K562 (cell line): ENCODE data around the gene ARSA.

Experiments
- FUS ChIP-seq: fragments of 200-400 bp; formaldehyde crosslinking; optimal IDR thresholded peaks from 2 replicates; pipeline ENCODE3; 2017; ENCODE audit warnings: low read depth, low read length
- SAP30 ChIP-seq: fragments of 200-600 bp; sonication (generic); IDR thresholded peaks from 2 replicates; pipeline ENCODE4 v1.6.1; 2012; ENCODE audit warnings: borderline replicate concordance, low read depth, mild to moderate bottlenecking, moderate library complexity, low read length, control low read depth, inconsistent platforms; ENCODE audit not compliant: insufficient read depth, poor library complexity, severe bottlenecking
- ZNF134 ChIP-seq: fragments of 250-450 bp; sonication (Bioruptor Pico); conservative IDR thresholded peaks from 2 replicates; pipeline ENCODE4 v1.4.0; 2020

- TF ChIP-seq SAP30: no peak
- no peak for TF ChIP-seq ZNF134
- no peak for TF ChIP-seq FUS
Measured at GRCh38 chr22:50665212-50665611, 37.3 kb upstream of the ARSA start.
